Esophagus squamous epithelium (tissue), 5 donors: ENCODE measurements around the gene SASH3. TPM values are rescaled to one million over a fixed set of nuclear protein-coding genes. Genes with fewer than 3 reads are reported as not detected.

Source experiments
- DNase-seq: peaks from one replicate; lab custom pipeline; 2025; lab: John Stamatoyannopoulos, UW
- H3K27ac ChIP-seq, 4 donors: fragments of 200-600 bp; sonication (generic); one replicate each; pipeline ENCODE4 v1.5.1; 2016 to 2019; ENCODE audit warnings: mild to moderate bottlenecking in 1 of 4
- H3K27me3 ChIP-seq, 4 donors: fragments of 200-600 bp; sonication (generic); 1 replicate in 3 of 4; 2 replicates in 1 of 4; pipeline versions ENCODE4 v1.5.1 to v1.6.0; 2017 to 2021; ENCODE audit warnings: antibody characterized with exemption in 1 of 4
- H3K36me3 ChIP-seq, 3 donors: fragments of 200-600 bp; sonication (generic); one replicate each; pipeline ENCODE4 v1.5.1; 2016 to 2019
- H3K4me1 ChIP-seq, 3 donors: fragments of 200-600 bp; sonication (generic); one replicate each; pipeline ENCODE4 v1.5.1; 2017 to 2019
- H3K4me3 ChIP-seq, 4 donors: fragments of 200-600 bp; sonication (generic); 1 replicate in 3 of 4; 2 replicates in 1 of 4; pipeline ENCODE4 v1.5.1; 2016 to 2019; ENCODE audit warnings: mild to moderate bottlenecking in 2 of 4, moderate library complexity in 1 of 4
- H3K9me3 ChIP-seq, 3 donors: fragments of 200-600 bp; sonication (generic); one replicate each; pipeline ENCODE4 v1.5.1; 2016 to 2019
- POLR2A ChIP-seq, 4 donors: fragments of 450-650 bp; IDR thresholded peaks; one replicate each; pipeline ENCODE4 v1.6.1; 2017; ENCODE audit warnings: antibody characterized with exemption in 4 of 4, mild to moderate bottlenecking in 4 of 4, moderate library complexity in 3 of 4
- WGBS, 2 donors: methylation state at CpG; one replicate each; pipeline ENCODE4 v1.1.5; 2018; 5-methylcytosine and 5-hydroxymethylcytosine counted together
- intact Hi-C: fragments of 100-400 bp; cut with DNase I; formaldehyde crosslinking; loops from one replicate; pipeline ENCODE4 v1.15.0; 2022
- total RNA-seq, 4 donors: library from RNA; depleted of rRNA; stranded (reverse); fragments of >200 nt; gene quantifications; one replicate each; pipeline ENCODE4 v1.1.0, GENCODE V29; 2016
- TF ChIP-seq, protein P1 (sequence below), 6 experiments: fragments of 450-650 bp in 4 of 6; fragments of 200-600 bp in 2 of 6; sonication (generic) in 2 of 6; IDR thresholded peaks; one replicate each; pipeline ENCODE4 v1.5.1; 2016 to 2019; ENCODE audit warnings: antibody characterized with exemption in 6 of 6, mild to moderate bottlenecking in 4 of 6, moderate library complexity in 4 of 6
- donor health status: DM: yes; HTN: yes; CAD: no.

The SASH3 gene
- total RNA-seq, 4 donors from 2014 or later = 2.5 to 9.3 (median 4.0) TPM

DNA sequence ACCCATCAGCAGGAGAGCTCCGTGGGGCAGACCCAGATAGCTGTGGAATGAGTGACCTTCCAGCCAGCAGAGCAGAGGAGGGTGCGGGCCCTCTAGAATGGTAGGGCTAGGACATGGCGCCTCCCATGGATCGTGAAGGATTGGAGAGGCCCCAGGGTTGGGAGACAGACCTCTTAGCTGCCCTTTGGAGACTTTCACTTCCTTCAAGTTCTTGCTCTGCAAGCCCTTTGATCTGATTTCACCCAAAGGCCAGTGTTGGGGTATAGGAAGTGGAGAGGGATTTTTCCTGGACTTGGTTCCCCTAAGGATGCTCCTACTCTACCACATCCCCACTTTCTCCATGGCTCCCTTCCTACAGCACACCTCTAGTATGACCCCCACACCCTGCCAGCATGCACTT lies 3.0 kb downstream of the SASH3 start:
- no peak for TF ChIP-seq POLR2A (IDR thresholded peaks at IDR 0.05)
- TF ChIP-seq, protein P1, sequence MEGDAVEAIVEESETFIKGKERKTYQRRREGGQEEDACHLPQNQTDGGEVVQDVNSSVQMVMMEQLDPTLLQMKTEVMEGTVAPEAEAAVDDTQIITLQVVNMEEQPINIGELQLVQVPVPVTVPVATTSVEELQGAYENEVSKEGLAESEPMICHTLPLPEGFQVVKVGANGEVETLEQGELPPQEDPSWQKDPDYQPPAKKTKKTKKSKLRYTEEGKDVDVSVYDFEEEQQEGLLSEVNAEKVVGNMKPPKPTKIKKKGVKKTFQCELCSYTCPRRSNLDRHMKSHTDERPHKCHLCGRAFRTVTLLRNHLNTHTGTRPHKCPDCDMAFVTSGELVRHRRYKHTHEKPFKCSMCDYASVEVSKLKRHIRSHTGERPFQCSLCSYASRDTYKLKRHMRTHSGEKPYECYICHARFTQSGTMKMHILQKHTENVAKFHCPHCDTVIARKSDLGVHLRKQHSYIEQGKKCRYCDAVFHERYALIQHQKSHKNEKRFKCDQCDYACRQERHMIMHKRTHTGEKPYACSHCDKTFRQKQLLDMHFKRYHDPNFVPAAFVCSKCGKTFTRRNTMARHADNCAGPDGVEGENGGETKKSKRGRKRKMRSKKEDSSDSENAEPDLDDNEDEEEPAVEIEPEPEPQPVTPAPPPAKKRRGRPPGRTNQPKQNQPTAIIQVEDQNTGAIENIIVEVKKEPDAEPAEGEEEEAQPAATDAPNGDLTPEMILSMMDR (IDR thresholded peaks at IDR 0.05) = no peak
- Histone ChIP-seq H3K4me3 (peak overlapping the region in 2 of 4 donors; percentile 4 to 28), H3K4me1 (no peaks in the 10 kb centered on the region), H3K9me3 (no peaks in the 10 kb centered on the region), H3K27me3 (no peaks in the 10 kb centered on the region), H3K27ac (no peak overlapping the region), H3K36me3 (no peaks in the 10 kb centered on the region)
- 72 to 100% methylated on average over 1 to 2 of the region's 4 CpGs for WGBS, 2 donors
- intact Hi-C loops = no loop called here
- DNase-seq = no peak

DNA sequence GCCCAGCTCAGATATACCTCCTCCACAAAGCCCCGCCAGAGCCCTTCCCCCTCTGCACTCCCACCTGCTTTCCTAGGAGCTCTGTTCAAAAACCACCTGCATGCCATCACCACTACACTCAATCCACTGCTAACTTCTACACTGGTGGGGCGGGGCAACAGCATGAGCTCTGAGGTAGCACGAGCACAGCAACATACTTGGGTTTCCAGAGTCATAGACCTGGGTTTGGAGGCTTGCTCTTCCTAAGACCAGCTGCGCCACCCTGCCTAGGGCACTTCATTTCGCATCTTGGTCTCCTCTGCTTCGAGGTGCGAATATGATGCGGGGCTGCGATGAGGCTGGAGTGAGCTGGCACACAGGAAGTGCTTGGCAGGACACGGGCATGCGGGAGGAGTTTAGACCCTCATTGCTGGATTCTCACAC lies 3.6 kb downstream of the SASH3 start:
- TF ChIP-seq POLR2A (IDR thresholded peaks at IDR 0.05) = no peak
- 75 to 88% methylated on average over 3 to 10 of the region's 11 CpGs for WGBS, 2 donors
- intact Hi-C loops = no loop called here
- H3K9me3 ChIP-seq = no peaks in the 10 kb centered on the region
- H3K27me3 ChIP-seq = no peaks in the 10 kb centered on the region
- H3K4me3 ChIP-seq = peak overlapping the region in 2 of 4 donors; percentile 4 to 15
- no peak for DNase-seq
- no peak overlapping the region for H3K27ac ChIP-seq
- H3K36me3 ChIP-seq = no peaks in the 10 kb centered on the region
- H3K4me1 ChIP-seq = no peaks in the 10 kb centered on the region

DNA sequence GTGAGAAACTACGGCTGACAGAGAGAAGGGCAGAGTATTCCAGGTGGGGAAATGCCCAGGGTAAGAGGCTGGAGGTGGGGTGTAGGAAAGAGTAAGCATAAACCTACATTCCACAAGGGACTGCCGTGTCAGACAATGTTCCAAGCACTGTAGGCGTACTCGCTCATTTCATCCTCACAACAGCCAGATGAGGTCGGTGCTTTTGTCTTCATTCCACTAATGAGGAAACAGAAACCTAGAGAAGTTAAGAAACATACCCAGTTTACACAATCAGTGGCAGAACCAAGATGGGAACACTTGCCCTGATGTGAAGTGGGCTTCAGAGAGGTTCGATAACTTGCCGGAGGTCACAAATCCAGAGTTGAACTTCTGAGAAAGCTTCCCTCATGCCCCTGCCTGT lies 4.6 kb downstream of the SASH3 start:
- Histone ChIP-seq H3K27me3 (no peaks in the 10 kb centered on the region), H3K27ac (no peak overlapping the region), H3K36me3 (no peaks in the 10 kb centered on the region), H3K9me3 (no peaks in the 10 kb centered on the region), H3K4me3 (no peak overlapping the region), H3K4me1 (no peaks in the 10 kb centered on the region)
- intact Hi-C loops = no loop called here
- 40 to 72% methylated on average over 1 to 7 of the region's 7 CpGs for WGBS, 2 donors
- DNase-seq = no peak
- TF ChIP-seq, protein P1 (IDR thresholded peaks at IDR 0.05) = no peak
- TF ChIP-seq POLR2A (IDR thresholded peaks at IDR 0.05) = no peak

DNA sequence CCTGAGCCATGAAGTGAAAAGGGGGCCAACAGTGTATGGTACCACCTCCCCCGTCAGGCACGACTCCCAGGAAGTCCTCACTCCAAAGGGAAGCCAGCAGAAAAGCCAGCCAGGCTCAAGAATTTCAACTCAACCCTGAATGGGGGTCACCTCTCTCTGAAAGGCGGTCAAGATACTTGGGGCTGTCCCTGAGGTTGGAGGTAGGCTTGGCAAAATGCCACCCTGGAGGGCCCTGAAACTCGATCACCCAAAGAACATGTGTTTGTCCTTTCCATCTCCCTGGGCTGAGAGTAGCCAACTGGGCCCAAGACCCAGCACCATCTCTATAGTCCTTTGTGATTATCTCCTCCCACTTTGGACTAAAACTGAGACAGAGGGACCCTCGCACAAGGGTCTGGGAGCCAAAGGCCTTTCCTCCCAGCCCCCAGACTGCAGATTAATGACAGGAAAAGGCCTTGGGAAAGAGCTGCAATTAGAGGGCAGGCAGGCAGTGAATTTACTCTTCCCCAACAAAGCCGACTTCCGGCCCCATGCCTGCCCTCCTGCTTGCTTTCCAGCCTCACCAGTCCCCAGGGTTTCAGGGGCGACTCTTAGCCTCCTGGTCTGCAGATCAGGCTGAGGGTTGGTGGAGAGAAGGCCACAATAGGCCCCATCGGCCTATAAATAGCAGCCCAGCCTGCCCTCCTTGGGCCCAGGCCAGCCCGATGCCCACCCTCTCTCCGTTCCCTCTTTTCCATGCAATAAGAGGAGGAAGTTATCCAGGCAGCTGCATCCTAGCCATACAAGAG lies 5.6 kb downstream of the SASH3 start:
- no peaks in the 10 kb centered on the region for H3K27me3 ChIP-seq
- no peak for DNase-seq
- H3K36me3 ChIP-seq = no peaks in the 10 kb centered on the region
- no peaks in the 10 kb centered on the region for H3K4me1 ChIP-seq
- intact Hi-C loops = no loop called here
- 50 to 90% methylated on average over 2 to 6 of the region's 11 CpGs for WGBS, 2 donors
- H3K27ac ChIP-seq = no peak overlapping the region
- no peak for TF ChIP-seq POLR2A (IDR thresholded peaks at IDR 0.05)
- TF ChIP-seq, protein P1 (IDR thresholded peaks at IDR 0.05) = no peak
- H3K9me3 ChIP-seq = no peaks in the 10 kb centered on the region
- H3K4me3 ChIP-seq = no peak overlapping the region

GRCh38 chrX:129786210-129786651 lies 6.5 kb downstream of the SASH3 start:
- intact Hi-C loops = no loop called here
- DNase-seq = no peak
- Histone ChIP-seq H3K9me3 (no peaks in the 10 kb centered on the region), H3K4me1 (no peaks in the 10 kb centered on the region), H3K4me3 (no peak overlapping the region), H3K27me3 (no peaks in the 10 kb centered on the region), H3K36me3 (no peaks in the 10 kb centered on the region), H3K27ac (no peak overlapping the region)
- 25 to 36% methylated on average over 2 to 3 of the region's 3 CpGs for WGBS, 2 donors
- TF ChIP-seq POLR2A (IDR thresholded peaks at IDR 0.05) = no peak
- TF ChIP-seq, protein P1 (IDR thresholded peaks at IDR 0.05) = no peak
